Measurements from ENCODE around the gene SLMAP.

DNA sequence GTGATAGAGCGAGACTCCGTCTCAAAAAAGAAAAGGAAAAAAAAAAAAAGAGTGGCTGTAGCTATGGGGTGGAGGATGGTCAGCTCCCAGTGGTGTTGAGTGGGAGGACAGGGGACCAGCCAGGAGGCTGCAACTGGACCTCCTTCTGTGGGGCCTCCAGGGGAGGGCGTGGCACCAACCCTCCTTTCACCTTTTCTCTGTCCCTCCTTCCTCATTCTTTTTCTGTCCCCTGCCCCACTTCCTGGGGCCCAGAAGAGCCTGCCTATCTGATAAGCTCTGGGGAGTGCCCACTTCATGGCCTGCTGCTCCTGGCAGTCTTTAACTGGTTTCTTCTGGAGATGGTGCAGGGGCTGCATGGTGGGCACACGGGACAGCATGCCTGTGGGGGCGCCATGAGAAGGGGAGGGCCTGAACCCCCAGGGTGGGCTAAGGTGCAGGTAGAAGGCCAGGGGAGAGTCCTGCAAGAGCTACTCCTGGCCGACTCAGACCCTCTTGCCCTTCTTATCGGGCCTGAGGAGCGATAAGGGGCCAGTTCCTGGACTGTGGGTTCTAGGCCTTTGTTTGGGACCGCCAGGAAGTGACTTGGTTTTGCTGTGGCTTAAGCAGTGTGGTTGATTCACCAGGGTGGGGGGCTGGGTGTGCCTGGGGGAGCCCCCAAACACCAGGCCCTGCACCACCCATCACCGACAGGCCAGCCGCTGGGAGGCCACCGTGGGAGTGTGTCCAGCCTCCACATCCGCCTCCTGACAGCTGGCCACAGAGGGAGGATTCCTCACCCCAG, 202.7 kb downstream of the SLMAP start:
- TF ChIP-seq, protein P1, sequence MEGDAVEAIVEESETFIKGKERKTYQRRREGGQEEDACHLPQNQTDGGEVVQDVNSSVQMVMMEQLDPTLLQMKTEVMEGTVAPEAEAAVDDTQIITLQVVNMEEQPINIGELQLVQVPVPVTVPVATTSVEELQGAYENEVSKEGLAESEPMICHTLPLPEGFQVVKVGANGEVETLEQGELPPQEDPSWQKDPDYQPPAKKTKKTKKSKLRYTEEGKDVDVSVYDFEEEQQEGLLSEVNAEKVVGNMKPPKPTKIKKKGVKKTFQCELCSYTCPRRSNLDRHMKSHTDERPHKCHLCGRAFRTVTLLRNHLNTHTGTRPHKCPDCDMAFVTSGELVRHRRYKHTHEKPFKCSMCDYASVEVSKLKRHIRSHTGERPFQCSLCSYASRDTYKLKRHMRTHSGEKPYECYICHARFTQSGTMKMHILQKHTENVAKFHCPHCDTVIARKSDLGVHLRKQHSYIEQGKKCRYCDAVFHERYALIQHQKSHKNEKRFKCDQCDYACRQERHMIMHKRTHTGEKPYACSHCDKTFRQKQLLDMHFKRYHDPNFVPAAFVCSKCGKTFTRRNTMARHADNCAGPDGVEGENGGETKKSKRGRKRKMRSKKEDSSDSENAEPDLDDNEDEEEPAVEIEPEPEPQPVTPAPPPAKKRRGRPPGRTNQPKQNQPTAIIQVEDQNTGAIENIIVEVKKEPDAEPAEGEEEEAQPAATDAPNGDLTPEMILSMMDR (IDR thresholded peaks at IDR 0.05), result no peak
- TF ChIP-seq POLR2A (IDR thresholded peaks at IDR 0.05) (no peak), POLR2AphosphoS5 (IDR thresholded peaks at IDR 0.05) (no peak)

Data from prostate gland (tissue), 2 donors.